CD4-positive, alpha-beta T cell treated with Interleukin-12 subunit alpha and Interleukin-12 subunit beta, for 1 hour (primary cell): ENCODE results near the gene ZNF81.
"Not testable (repeated sequence)": the region's sequence is repeated elsewhere in the genome, so short reads cannot be mapped to it uniquely, and the experiment has no call there.

Experiments
- DNase-seq: peaks from one replicate; pipeline ENCODE4 v3.0.0-alpha.2; 2020

ZNF81 gene

DNA sequence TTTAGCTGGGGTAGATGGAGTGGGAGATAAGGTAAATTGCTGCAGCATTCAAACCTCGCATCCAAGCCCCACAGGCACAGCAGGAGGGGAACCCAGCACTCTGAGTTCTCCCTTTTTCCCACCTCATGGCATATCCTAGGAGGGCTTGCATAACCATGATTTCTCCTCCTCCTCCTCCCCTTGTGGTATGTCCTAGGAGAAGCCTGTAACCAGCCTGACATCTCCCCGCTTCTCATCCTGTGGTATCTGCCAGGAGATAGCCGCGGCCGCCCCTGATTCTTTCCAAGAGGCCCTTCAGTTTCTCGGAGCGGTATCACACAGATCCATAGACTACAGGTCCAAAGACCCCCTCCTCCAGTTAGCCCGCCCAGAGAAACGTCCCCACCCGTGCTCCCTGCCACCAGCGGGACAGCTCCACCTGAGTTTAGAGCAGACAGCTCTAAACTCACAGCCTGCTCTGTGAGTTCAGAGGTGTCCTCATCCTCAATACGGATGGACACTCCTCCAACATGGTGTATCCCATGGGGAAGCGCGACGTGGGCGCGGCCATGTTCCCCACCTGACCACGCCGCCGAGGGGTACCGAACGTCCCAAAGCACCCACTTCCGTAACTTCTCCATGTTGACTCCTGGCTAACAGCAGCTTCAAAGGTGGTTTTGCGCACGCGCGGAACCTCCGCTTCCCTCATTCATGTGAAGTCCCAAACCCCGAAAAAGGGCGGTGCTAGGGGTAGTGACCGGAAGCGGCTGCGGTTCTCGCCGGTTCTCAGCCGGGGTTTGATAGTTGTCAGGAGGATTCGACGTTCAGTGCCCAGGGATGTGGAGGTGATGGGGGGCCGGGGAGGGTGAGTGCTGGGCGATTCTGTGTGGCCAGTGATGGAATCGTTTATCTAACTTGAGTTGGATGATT is at the start of gene ZNF81:
Gene ZNF81 (plus strand): TSS at position 739 of the 909 bp plus-strand sequence. CDS start 9,366 bp downstream, outside the sequence.
- DNase-seq, result peak; percentile 92

DNA sequence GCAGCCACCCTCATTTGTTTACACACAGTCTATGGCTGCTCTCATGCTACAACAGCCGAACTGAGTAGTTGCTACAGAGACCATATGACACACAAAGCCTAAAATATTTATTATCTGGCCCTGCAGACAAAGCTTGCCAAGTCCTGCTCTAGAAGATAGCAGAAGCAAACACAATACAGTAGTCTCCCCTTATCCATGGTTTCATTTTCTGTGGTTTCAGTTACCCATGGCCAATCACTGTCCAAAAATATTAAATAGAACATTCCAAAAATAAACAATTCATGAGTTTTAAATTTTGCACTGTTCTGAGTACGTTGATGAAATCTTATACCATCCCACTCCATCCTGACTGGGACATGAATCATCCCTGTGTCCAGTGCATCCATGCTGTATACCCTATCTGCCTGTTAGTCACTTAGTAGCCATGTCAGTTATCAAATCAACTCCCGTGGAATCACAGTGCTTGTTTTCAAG is 40.2 kb upstream of the ZNF81 start:
- DNase-seq, result no peak

DNA sequence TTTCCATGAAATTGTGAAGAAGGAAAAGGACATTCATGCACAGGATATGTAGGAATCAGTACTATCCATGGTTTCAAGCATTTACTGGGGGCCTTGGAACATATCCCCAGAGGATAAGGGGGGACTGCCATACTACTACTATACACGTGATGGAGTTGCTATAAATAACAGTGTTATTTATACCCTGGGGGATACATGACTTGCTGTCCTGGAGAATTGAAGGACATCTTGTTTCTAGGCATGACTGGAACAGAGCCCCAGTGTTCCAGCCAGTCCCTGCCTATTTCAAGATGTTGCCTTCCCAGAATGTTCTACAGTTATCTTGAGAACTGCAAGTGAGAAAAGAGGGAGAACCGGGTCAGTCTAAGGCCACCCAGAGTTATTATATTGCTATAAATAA is 39.6 kb upstream of the ZNF81 start:
- DNase-seq, result no peak

DNA sequence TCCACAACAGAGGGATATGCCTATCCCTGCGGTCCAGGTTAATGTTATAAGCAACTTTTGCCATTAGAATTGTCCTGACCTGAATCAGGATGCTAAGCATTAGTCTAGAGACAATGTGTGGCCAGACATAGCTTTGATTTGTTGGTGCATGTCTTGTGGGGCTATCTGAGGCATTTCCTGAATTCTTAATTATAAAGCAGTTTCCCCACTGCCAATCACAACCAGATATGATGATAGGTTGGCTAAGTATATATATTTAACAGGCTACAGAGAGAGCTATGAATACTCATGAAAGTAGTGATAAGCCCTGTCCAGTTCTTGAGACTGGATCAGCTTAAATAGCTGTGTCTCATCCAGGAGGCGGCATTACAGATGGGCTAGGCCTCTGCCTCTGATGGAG is 37.8 kb upstream of the ZNF81 start:
- no peak for DNase-seq

DNA sequence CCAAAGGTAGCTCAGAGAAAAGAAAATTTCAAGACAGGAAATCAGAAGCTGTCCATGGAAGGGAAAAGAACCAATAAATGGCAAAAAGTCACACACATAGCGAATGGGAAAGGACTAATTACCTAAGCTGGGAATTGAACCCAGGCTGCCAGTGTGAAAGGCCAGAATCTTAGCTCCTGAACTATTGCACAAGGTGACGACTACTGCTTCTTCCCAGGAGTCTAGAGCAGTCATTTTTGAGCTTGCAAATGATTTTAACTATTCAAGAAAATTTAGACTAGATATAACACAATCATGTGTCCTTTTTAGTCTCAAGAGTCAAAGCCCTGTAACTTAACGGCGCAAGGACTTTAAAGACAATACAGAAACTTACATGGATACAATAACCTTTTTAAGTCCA is 34.1 kb upstream of the ZNF81 start:
- DNase-seq, result no peak

DNA sequence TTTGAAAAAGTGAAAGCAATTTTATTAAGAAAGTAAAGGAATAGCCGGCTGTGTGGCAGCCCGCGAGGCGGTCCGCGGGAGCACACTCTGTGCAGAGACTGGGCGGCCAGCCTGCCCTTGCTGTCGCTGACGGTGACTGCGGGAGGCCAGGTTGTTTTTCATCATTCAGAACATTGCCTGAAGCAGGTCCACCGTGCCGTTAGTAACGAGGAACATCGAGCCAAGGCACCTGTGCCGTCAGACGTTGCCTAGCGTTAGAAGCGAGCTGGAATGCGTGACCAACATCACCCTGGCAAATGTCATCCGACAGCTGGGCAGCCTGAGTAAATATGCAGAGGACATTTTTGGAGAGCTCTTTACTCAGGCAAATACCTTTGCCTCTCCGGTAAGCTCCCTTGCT is 33.6 kb upstream of the ZNF81 start:
- not testable (repeated sequence) for DNase-seq

DNA sequence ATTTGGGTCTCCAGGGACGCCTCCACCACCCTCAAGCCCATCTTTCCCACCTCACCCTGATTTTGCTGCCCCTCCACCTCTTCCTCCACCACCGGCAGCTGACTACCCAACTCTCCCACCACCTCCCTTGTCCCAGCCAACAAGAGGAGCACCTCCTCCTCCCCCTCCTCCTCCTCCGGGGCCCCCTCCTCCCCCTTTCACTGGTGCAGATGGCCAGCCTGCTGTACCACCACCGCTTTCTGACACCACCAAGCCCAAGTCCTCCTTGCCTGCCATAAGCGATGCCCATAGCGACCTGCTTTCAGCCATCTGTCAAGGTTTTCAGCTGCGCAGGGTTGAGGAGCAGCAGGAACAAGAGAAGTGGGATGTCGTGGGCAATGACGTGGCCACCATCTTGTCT is 32.4 kb upstream of the ZNF81 start:
- DNase-seq, result no peak

DNA sequence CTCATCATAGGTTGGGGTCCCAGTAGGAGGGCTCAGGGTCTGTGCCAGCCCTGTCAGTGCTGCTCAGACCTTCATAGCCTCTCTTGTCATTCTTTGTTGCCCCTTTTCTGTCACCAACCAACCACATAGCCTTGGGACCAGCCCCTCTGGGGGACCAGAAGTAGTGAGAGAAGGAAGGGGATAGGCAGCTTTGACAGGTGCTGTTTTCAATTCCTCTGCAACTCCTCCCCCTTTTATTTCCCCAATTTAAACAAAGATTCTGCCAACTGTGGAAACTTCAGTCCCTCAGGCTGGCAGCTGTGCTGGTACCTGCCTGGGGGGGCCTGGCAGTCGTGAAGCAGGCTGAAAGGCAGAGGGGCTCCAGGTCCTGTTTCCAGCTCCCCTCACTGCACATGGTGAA is 30.9 kb upstream of the ZNF81 start:
- DNase-seq, result not testable (repeated sequence)

DNA sequence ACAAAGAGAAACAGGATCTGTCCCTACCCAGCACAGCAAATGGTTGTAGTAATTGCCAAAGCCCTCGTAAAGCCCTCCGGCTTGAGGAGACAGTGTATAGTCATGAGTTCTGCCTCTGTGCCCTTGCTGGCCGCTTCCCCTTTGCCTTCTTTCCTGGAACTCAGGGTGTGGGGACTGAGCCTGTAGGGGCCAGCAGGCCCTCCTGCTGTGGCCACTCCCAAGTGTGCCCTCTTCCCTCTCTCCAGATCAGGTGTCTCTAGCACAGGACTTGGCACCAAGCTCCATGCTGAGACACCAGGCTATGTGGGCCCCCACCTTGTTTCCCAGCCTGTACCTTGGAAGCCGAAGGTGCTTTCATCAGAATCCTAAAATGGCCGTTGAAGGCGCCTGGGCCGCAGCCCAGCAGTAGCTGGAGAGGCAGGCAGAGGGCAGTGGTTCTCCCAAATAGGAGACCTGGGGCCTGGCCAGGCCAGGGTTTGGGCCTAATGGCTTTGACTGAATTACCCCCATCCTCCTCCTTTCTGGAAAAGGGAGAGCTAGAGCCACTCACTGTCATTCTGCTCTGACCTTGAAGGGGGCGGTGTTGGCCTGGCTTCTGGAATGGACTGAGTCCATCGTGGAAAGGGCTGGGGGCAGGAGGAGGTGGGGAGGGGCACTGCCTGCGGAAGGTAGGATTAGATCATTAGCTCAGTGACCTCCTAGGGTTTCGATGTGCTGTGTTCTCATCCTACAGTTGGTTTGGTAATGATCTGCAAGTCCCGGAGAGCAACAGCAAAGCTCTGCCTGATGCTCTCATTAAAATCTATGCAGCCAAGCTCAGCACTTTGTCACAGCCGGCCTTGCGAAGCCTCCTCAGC is 30.1 kb upstream of the ZNF81 start:
- not testable (repeated sequence) for DNase-seq

DNA sequence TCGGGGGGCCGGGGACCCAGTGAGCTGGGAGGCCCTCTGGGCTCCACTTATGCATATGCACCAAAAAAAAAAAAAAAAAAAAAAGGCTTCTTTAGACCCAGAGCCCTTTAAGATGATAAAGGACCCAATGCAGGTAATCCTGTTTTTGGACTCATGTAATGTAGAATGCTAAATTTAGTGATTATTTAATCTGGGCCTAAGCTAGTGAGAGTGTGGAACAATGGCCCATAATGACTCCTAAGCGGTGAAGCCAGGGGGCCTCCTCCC is 29.5 kb upstream of the ZNF81 start:
- not testable (repeated sequence) for DNase-seq

DNA sequence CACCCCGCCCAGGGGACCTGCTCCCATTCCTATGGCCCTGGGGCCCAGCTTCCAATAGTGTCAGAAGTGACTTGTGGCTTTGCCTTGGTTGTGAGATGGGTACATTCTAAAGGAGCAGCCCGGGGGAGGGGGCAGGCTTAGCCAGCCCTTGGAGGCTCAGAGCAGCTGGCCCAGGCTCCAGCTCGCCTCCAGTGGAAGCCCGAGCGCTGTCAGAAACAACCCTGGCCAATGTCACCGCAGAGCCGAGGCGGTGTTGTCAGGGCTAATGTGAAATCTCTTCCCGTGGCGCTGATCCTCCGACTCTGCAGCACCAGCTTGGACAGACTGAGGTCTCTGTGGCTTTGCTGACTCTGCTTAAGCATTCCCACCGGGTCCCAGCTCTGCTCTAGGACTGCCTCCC is 29.2 kb upstream of the ZNF81 start:
- DNase-seq, result no peak

DNA sequence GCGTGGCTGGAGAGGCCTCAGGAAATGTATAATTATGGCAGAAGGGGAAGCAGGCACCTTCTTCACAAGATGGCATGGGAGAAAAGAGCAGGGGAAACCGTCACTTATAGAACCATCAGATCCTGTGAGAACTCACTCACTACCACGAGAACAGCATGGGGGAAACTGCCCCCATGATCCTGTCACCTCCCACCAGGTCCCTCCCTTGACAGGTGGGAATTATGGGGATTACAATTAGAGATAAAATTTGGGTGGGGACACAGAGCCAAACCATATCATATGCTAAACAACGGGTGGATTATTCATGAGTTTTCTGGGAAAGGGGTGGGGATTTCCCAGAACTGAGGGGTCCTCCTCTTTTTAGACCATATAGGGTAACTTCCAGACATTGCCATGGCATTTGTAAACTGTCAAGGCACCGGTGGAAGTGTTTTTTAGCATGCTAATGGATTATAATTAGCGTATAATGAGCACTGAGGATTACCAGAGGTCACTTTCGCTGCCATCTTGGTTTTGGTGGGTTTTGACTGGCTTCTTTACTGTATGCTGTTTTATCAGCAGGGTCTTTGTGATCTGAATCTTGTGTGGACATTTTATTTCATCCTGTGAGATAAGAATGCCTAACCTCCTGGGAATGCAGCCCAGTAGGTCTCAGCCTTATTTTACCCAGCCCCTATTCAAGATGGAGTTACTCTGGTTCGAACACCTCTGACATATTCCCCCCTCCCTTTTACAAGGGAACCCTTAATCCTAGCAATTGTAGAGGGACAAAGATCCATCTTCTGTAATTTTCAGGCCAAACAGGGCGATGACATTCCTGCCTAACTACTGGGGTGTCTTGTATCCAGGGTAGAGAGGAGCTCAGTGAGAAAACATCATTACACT is 27.6 kb upstream of the ZNF81 start:
- no peak for DNase-seq

DNA sequence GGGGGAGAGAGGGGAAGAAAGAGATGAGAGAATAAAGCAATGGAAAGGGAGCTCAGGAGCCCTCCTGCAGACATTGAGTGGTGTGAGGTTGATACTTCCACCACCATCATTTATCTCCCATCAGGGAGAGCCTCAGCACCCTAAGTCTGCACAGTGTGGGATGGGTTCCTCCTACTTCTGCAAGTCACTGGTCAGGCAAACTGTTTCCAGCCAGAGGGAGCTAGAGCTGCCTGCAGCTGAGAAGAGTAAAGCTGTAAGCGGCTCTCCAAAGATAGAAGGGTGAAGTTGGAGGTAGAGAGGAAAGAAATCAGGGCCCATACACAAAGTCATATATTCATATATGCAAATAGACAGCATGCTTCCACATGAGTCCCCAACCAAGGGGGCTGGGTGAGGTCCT is 21.9 kb upstream of the ZNF81 start:
- no peak for DNase-seq

DNA sequence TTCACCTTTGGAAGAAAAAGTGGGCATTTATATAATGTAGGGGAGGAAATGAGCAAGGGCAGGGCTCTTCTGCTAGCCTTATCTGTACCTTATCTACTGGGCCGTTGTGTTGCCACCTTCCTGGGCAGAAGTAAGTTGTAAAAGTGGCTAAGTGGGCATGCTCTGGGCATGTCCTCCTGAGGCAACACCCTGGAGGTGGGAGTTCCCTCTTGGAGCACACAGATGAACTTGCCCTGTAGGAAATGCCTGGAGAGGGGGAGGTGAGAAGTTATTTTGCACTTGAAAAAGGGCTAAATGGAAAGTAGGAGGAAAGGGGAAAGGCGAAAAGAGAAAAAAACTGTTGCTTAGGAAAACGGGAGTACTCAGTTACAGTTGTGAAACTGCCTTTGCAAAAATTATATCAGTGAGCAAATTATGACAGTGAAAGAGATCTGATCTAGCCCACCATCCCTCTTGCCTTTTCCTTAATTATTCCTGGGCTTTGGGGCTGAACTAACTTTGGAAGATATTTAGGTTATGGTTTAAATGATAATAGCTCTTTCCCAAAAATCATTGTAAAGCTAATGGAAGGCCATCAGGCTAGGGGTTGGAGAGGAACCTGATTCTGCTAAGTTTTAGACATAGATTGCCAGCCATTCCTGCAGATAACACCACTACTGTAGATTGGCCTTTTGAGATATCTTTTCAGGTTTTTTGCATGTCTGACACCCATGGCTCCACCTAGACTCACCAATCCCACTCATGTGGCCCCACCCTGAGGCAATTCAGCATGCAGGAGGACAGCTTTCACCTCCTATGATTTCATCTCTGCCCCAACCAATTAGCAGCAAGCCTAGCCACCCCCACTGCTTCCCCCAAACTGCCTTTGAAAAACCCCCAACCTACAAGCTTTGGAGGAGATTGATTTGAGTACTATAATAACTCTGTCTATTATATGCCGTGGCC is 20.5 kb upstream of the ZNF81 start:
- DNase-seq, result no peak

DNA sequence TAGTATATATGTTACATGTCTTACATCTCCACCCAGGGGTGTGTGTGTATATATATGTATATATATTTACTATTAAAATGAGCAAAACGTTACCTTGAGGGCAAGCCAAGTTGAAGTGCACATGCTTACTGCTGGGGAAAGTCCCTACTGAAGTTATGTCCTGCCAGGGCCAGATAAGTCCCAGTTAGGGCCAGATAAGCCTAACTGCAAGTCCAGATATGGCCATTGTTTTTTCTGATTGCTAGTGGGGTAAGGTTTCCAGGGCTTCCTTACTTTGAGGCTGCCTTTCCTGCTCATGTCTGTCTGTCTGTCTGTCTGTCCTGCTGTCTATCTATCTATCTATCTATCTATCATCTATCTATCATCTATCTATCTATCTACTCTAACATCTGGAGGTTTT is 19.3 kb upstream of the ZNF81 start:
- DNase-seq, result no peak

DNA sequence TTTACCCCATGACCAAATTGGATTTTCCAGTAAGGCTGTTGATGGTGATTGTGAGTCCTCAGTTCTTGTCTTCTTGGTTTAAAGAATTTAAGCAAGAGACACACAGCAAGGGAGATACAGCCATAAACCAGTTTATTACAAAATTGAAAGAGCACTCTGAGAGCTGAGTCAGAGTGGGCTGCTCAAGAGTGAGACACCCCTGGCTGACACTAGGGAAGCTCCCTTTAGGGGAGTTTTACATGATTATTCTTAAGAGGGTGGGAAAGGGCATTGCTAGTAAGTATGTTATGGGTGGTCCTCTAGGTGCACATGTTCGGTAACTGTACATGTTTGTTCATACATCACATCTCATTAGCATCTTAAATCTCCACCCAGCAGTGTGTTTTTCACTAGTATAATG is 18.8 kb upstream of the ZNF81 start:
- no peak for DNase-seq

DNA sequence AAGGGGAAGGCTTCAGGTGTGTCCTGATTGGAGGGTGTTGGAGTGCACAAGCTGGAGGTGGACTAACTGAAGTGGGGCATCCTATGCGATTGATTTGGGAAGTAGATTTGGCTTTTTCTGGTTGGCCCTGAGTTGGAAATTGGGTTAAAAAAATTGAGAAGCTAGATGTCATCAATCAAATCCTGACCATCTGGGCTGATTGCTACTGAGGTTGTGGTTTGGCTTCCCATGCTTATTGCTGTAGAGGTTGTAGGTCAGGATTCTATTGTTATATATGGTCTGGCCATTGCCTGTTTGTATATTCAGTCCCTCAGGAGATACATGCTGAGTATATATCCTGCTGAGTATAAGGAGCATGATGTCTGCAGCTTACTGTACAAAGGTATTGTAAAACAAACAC is 7.7 kb upstream of the ZNF81 start:
- no peak for DNase-seq

DNA sequence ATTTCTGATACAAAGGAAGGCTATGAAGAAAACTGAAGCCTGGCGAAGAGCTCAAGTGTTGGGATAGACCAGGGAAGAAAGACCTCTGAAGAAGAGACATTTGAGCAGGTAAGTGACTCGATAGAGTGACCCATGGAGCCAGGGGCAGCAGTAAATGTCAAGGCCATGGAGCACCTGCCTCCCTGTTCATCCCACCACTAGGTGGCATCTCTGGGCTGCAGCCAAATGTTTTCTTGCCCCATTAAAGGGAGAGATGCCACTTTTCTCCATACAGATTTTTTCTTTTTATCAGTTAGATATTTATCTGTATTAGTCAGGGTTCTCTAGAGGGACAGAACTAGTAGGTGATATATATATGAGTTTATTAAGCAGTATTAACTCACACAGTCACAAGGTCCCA is 4.9 kb upstream of the ZNF81 start:
- peak; percentile 66 for DNase-seq

DNA sequence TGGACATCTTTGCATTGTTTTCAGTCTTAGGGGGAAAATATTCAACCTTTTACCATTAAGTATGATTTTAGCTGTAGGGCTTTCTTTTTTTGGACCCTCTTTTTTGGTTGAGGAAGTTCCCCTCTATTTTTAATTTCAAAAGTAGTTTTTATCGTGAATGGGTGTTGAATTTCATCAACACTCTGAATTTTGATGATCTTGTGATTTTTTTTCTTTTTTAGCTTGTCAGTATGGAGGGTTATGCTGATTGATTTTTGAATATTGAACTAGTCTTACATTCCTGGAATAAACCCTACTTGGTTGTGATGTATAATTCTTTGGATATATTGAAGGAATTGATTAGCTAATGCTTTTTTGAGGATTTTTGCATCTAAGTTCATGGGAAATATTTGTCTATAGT is 1.7 kb downstream of the ZNF81 start:
- no peak for DNase-seq

DNA sequence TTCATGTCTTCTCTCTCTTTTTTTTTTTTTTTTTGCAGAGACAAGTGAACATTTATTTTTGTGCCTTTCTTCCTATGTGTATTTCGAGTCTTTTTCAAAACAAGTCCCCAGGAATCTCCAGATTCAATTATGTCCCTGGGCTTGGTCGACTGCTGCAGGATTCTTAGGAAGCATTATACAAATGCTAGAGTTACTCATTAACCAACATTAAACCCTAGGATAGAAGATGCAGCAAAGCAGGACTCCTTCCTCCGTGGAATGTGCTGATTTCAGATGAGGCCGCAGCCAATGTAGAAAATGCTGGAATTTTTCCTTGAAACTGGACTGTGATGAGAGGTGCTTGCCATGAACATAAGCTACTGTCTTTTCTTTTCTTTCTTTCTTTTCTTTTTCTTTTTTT is 3.4 kb downstream of the ZNF81 start:
- no peak for DNase-seq

DNA sequence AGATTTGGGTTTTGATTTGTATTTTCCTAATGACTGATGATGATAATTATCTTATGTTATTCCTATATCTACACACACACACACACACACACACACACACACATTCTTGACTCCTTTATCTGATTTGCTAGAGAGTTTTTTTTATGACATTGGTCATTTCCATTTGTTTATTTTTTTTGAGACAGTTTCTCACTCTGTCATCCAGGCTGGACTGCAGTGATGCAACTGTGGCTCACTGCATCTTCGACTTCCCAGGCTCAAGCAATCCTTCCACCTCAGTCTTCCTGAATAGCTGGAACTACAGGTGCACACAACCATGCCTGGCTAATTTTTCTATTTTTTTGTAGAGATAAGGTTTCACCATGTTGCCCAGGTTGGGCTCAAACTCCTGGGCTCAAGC is 6.7 kb downstream of the ZNF81 start:
- no peak for DNase-seq

DNA sequence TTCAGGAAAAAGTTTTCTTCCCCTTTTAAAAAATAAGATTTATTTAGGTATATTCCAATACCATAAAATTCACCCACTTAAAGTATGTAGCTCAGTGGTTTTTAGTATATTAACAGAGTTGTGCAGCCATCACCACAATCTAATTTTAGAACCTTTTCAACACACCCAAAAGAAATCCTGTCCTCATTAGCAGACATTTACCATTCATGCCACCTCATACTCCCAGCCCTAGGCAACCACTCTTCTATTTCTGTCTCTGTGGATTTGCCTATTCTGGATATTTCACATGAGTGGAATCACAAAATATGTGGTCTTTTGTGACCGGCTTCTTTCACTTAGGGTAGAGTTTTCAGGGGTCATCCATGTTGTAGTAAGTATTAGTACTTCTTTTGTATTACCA is 7.4 kb downstream of the ZNF81 start:
- no peak for DNase-seq
